OCI-M1 (cell line): ENCODE results near the gene TMEM167A.
"Not testable (repeated sequence)": the region's sequence is repeated elsewhere in the genome, so short reads cannot be mapped to it uniquely, and the experiment has no call there.

ENCODE experiments used
- DNase-seq: peaks from one replicate; lab custom pipeline; 2025; lab: John Stamatoyannopoulos, UW

TMEM167A gene

GRCh38 chr5:83090169-83090568, 13.0 kb upstream of the TMEM167A start:
- no peak for DNase-seq

GRCh38 chr5:83085106-83085505, 7.9 kb upstream of the TMEM167A start:
- DNase-seq: no peak

GRCh38 chr5:83084336-83084735, 7.1 kb upstream of the TMEM167A start:
- no peak for DNase-seq

GRCh38 chr5:83082750-83083149, 5.6 kb upstream of the TMEM167A start:
- DNase-seq: no peak

- peak; percentile 69 for DNase-seq
Observed at GRCh38 chr5:83077662-83078261, 568 bp upstream of the TMEM167A start.

- no peak for DNase-seq
Observed at GRCh38 chr5:83072966-83073365, 4.2 kb downstream of the TMEM167A start.

GRCh38 chr5:83071286-83072051, 5.7 kb downstream of the TMEM167A start:
- DNase-seq: no peak

- no peak for DNase-seq
Observed at GRCh38 chr5:83069096-83069799, 7.9 kb downstream of the TMEM167A start.

- not testable (repeated sequence) for DNase-seq
Observed at GRCh38 chr5:83067377-83067776, 9.8 kb downstream of the TMEM167A start.

GRCh38 chr5:83066548-83067110, 10.6 kb downstream of the TMEM167A start:
- no peak for DNase-seq

- DNase-seq: no peak
Observed at GRCh38 chr5:83059341-83059740, 17.9 kb downstream of the TMEM167A start.

- DNase-seq: no peak
Observed at GRCh38 chr5:83058726-83059125, 18.5 kb downstream of the TMEM167A start.

- no peak for DNase-seq
Observed at GRCh38 chr5:83055166-83055565, 22.0 kb downstream of the TMEM167A start.

GRCh38 chr5:83050723-83051340, 26.4 kb downstream of the TMEM167A start:
- no peak for DNase-seq

- no peak for DNase-seq
Observed at GRCh38 chr5:83049370-83049885, 27.8 kb downstream of the TMEM167A start.

GRCh38 chr5:83048811-83049210, 28.4 kb downstream of the TMEM167A start:
- DNase-seq: no peak

- DNase-seq: no peak
Observed at GRCh38 chr5:83048277-83048676, 28.9 kb downstream of the TMEM167A start.

GRCh38 chr5:83044926-83045325, 32.3 kb downstream of the TMEM167A start:
- no peak for DNase-seq

- no peak for DNase-seq
Observed at GRCh38 chr5:83042507-83042906, 34.7 kb downstream of the TMEM167A start.

- no peak for DNase-seq
Observed at GRCh38 chr5:83038924-83039323, 38.3 kb downstream of the TMEM167A start.

GRCh38 chr5:83036991-83037575, 40.1 kb downstream of the TMEM167A start:
- no peak for DNase-seq
